ENCODE data around the gene RBMS1. TPM values are rescaled to one million over a fixed set of nuclear protein-coding genes. Genes with fewer than 3 reads are reported as not detected.

The RBMS1 gene
- total and polyA plus RNA-seq, 2 experiments from 2014 or later, result 55.5 to 94.8 TPM

GRCh38 chr2:160465406-160465805, 28.2 kb downstream of the RBMS1 start (continued):
- TF ChIP-seq CREB1 (CRISPR knock-in tag; IDR thresholded peaks at IDR 0.05; ENCODE audit: low read depth), result no peak
- TF ChIP-seq, protein P1, sequence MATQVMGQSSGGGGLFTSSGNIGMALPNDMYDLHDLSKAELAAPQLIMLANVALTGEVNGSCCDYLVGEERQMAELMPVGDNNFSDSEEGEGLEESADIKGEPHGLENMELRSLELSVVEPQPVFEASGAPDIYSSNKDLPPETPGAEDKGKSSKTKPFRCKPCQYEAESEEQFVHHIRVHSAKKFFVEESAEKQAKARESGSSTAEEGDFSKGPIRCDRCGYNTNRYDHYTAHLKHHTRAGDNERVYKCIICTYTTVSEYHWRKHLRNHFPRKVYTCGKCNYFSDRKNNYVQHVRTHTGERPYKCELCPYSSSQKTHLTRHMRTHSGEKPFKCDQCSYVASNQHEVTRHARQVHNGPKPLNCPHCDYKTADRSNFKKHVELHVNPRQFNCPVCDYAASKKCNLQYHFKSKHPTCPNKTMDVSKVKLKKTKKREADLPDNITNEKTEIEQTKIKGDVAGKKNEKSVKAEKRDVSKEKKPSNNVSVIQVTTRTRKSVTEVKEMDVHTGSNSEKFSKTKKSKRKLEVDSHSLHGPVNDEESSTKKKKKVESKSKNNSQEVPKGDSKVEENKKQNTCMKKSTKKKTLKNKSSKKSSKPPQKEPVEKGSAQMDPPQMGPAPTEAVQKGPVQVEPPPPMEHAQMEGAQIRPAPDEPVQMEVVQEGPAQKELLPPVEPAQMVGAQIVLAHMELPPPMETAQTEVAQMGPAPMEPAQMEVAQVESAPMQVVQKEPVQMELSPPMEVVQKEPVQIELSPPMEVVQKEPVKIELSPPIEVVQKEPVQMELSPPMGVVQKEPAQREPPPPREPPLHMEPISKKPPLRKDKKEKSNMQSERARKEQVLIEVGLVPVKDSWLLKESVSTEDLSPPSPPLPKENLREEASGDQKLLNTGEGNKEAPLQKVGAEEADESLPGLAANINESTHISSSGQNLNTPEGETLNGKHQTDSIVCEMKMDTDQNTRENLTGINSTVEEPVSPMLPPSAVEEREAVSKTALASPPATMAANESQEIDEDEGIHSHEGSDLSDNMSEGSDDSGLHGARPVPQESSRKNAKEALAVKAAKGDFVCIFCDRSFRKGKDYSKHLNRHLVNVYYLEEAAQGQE (IDR thresholded peaks at IDR 0.05; ENCODE audit: unreplicated experiment), result no peak
- TF ChIP-seq EZH2 (IDR thresholded peaks at IDR 0.05; ENCODE audit: low read depth, unreplicated experiment), result no peak
- no peak for TF ChIP-seq CTCF (conservative IDR thresholded peaks at IDR 0.05; ENCODE audit: low read depth in 2 of 2)
- TF ChIP-seq, protein P2, sequence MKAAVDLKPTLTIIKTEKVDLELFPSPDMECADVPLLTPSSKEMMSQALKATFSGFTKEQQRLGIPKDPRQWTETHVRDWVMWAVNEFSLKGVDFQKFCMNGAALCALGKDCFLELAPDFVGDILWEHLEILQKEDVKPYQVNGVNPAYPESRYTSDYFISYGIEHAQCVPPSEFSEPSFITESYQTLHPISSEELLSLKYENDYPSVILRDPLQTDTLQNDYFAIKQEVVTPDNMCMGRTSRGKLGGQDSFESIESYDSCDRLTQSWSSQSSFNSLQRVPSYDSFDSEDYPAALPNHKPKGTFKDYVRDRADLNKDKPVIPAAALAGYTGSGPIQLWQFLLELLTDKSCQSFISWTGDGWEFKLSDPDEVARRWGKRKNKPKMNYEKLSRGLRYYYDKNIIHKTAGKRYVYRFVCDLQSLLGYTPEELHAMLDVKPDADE (IDR thresholded peaks at IDR 0.05), result no peak
- no peak for TF ChIP-seq EZH2phosphoT487 (IDR thresholded peaks at IDR 0.05; ENCODE audit: unreplicated experiment)

DNA sequence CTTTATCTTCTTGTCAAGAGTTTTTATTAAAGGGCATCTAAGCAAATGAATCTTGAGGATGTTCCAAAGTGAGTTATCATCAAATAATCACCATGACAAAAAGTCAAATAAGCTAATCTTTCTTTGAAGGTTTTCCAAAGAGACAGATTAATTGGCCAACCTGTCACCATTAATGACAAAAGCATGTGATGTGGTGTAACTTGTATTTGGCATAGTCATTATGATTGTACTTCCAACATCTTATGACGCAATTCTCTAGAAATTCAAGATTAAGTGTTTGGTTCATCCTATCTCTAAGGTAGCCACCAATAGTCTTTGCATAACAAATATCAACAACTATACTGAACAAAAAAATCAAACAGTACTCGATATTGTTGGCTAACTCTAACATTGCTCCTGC, 28.6 kb downstream of the RBMS1 start:
- peaks cover 94% of the 10 kb centered on the region for H3K79me2 ChIP-seq (replicated peaks; ENCODE audit: insufficient read depth)
- DNase-seq (ENCODE audit: low spot score), result no peak
- TF ChIP-seq ZNF331 (CRISPR knock-in tag; IDR thresholded peaks at IDR 0.05; ENCODE audit: low read depth) (no peak), EZH2 (IDR thresholded peaks at IDR 0.05; ENCODE audit: low read depth, unreplicated experiment) (no peak), EZH2phosphoT487 (IDR thresholded peaks at IDR 0.05; ENCODE audit: unreplicated experiment) (no peak), STAT1 (IDR thresholded peaks at IDR 0.05; ENCODE audit: unreplicated experiment) (no peak), POLR2AphosphoS5 (IDR thresholded peaks at IDR 0.05; ENCODE audit: low read depth) (no peak), CTCF (conservative IDR thresholded peaks at IDR 0.05; ENCODE audit: low read depth in 2 of 2) (no peak), ZNF114 (CRISPR knock-in tag; IDR thresholded peaks at IDR 0.05) (no peak), JUNB (IDR thresholded peaks at IDR 0.05; ENCODE audit: unreplicated experiment) (no peak)
- TF ChIP-seq, protein P2 (IDR thresholded peaks at IDR 0.05), result no peak

More for the DNA sequence above, 28.6 kb downstream of the RBMS1 start:
- H3K27me3 Mint-ChIP-seq (ENCODE audit: insufficient read depth, low read depth, poor library complexity), result peaks cover 2% of the 10 kb centered on the region
- Histone ChIP-seq H3K4me1 (ENCODE audit: insufficient read depth) (peaks cover 5% of the 10 kb centered on the region; the same call in 1 of the 2 replicates), H4K20me1 (replicated peaks; ENCODE audit: insufficient read depth) (peaks cover 13% of the 10 kb centered on the region; the same call in 1 of the 2 replicates), H3K36me3 (ENCODE audit: insufficient read depth) (no peaks in the 10 kb centered on the region), H3K27me3 (ENCODE audit: insufficient read depth) (no peaks in the 10 kb centered on the region), H3K4me3 (no peak overlapping the region), H3F3A (replicated peaks; ENCODE audit: low read depth) (no peaks in the 10 kb centered on the region), H3K27ac (ENCODE audit: low read depth) (no peak overlapping the region), H3K9me2 (ENCODE audit: insufficient read depth) (no peaks in the 10 kb centered on the region), H3K4me2 (no peak overlapping the region), H2AFZ (no peak overlapping the region)
- H3K36me3 Mint-ChIP-seq (ENCODE audit: low read depth), result no peaks in the 10 kb centered on the region
- peak overlapping the region; percentile 68 for H3K27ac Mint-ChIP-seq
- no peak overlapping the region for H3K4me3 Mint-ChIP-seq
- no peak for ATAC-seq
- H3K4me1 Mint-ChIP-seq, result peaks cover 25% of the 10 kb centered on the region
- H3K9me3 Mint-ChIP-seq, result no peaks in the 10 kb centered on the region

Data from GM23338 (cell line).